Duodenal mucosa (tissue), 2 donors: Measurements from ENCODE around the gene MOCS1.
A peak's percentile ranks its signal among the peaks of the same experiment; 100 is the strongest.

Experiments
- H3K27ac ChIP-seq: one replicate; pipeline ENCODE4 v1.7.0; 2013; ENCODE audit warnings: low read depth, low read length
- H3K27me3 ChIP-seq, 2 donors: one replicate each; pipeline ENCODE4 v1.7.0; 2013; ENCODE audit warnings: low read length in 2 of 2, control low read depth in 1 of 2; ENCODE audit not compliant: insufficient read depth in 2 of 2, control insufficient read depth in 1 of 2
- H3K36me3 ChIP-seq, 2 donors: one replicate each; pipeline ENCODE4 v1.7.0; 2013; ENCODE audit warnings: low read length in 2 of 2, control low read depth in 1 of 2; ENCODE audit not compliant: insufficient read depth in 2 of 2, control insufficient read depth in 1 of 2
- H3K4me1 ChIP-seq, 2 donors: one replicate each; pipeline ENCODE4 v1.7.0; 2013; ENCODE audit warnings: low read length in 2 of 2, control low read depth in 1 of 2; ENCODE audit not compliant: insufficient read depth in 2 of 2, control insufficient read depth in 1 of 2
- H3K4me3 ChIP-seq, 2 donors: one replicate each; pipeline ENCODE4 v1.7.0; 2013; ENCODE audit warnings: low read length in 2 of 2, low read depth in 1 of 2
- H3K9ac ChIP-seq, 2 donors: one replicate each; pipeline ENCODE4 v1.7.0; 2013; ENCODE audit warnings: low read length in 2 of 2, low read depth in 1 of 2
- H3K9me3 ChIP-seq, 2 donors: one replicate each; pipeline ENCODE4 v1.7.0; 2013; ENCODE audit warnings: low read length in 2 of 2, control low read depth in 1 of 2; ENCODE audit not compliant: control insufficient read depth in 1 of 2

MOCS1 gene

GRCh38 chr6:39925931-39926290, 8.4 kb downstream of the MOCS1 start:
- Histone ChIP-seq H3K9ac (no peak overlapping the region), H3K27ac (no peak overlapping the region), H3K9me3 (no peaks in the 10 kb centered on the region), H3K27me3 (no peaks in the 10 kb centered on the region), H3K4me3 (no peak overlapping the region), H3K36me3 (peaks cover 13 to 38% of the 10 kb centered on the region in 2 donors), H3K4me1 (peaks cover 39 to 42% of the 10 kb centered on the region in 2 donors)

- Histone ChIP-seq H3K27ac (no peak overlapping the region), H3K27me3 (no peaks in the 10 kb centered on the region), H3K9ac (no peak overlapping the region), H3K4me3 (no peak overlapping the region), H3K36me3 (peaks cover 13 to 38% of the 10 kb centered on the region in 2 donors), H3K4me1 (peaks cover 34 to 42% of the 10 kb centered on the region in 2 donors), H3K9me3 (no peaks in the 10 kb centered on the region)
These were observed 8.9 kb downstream of the MOCS1 start for GRCh38 chr6:39925191-39925930.

GRCh38 chr6:39924283-39924682, 10.0 kb downstream of the MOCS1 start:
- H3K27ac ChIP-seq: no peak overlapping the region
- peaks cover 13 to 38% of the 10 kb centered on the region in 2 donors for H3K36me3 ChIP-seq
- no peak overlapping the region for H3K9ac ChIP-seq

GRCh38 chr6:39923861-39924260, 10.4 kb downstream of the MOCS1 start:
- H3K9me3 ChIP-seq: no peaks in the 10 kb centered on the region
- H3K4me1 ChIP-seq: peaks cover 31 to 45% of the 10 kb centered on the region in 2 donors
- peak overlapping the region in 1 of 2 donors; percentile 33 for H3K4me3 ChIP-seq
- no peak overlapping the region for H3K9ac ChIP-seq
- H3K36me3 ChIP-seq: peaks cover 13 to 38% of the 10 kb centered on the region in 2 donors
- no peak overlapping the region for H3K27ac ChIP-seq
- H3K27me3 ChIP-seq: no peaks in the 10 kb centered on the region

More at GRCh38 chr6:39924283-39924682, 10.0 kb downstream of the MOCS1 start:
- Histone ChIP-seq H3K4me3 (peak overlapping the region in 1 of 2 donors; percentile 33), H3K9me3 (no peaks in the 10 kb centered on the region), H3K4me1 (peaks cover 27 to 43% of the 10 kb centered on the region in 2 donors), H3K27me3 (no peaks in the 10 kb centered on the region)

GRCh38 chr6:39923394-39923793, 10.9 kb downstream of the MOCS1 start:
- no peak overlapping the region for H3K27ac ChIP-seq
- peak overlapping the region in 1 of 2 donors; percentile 19 for H3K4me3 ChIP-seq
- no peak overlapping the region for H3K9ac ChIP-seq
- peaks cover 13 to 38% of the 10 kb centered on the region in 2 donors for H3K36me3 ChIP-seq
- H3K9me3 ChIP-seq: no peaks in the 10 kb centered on the region
- peaks cover 35 to 48% of the 10 kb centered on the region in 2 donors for H3K4me1 ChIP-seq
- no peaks in the 10 kb centered on the region for H3K27me3 ChIP-seq

GRCh38 chr6:39922821-39923220, 11.4 kb downstream of the MOCS1 start:
- Histone ChIP-seq H3K4me3 (no peak overlapping the region), H3K36me3 (peaks cover 13 to 38% of the 10 kb centered on the region in 2 donors), H3K9me3 (no peaks in the 10 kb centered on the region), H3K4me1 (peaks cover 40 to 53% of the 10 kb centered on the region in 2 donors), H3K9ac (no peak overlapping the region), H3K27me3 (no peaks in the 10 kb centered on the region), H3K27ac (no peak overlapping the region)

- Histone ChIP-seq H3K9ac (no peak overlapping the region), H3K27ac (no peak overlapping the region), H3K27me3 (no peaks in the 10 kb centered on the region), H3K9me3 (no peaks in the 10 kb centered on the region), H3K4me1 (peaks cover 40 to 47% of the 10 kb centered on the region in 2 donors), H3K36me3 (peaks cover 7 to 39% of the 10 kb centered on the region in 2 donors), H3K4me3 (no peak overlapping the region)
These were observed 14.1 kb downstream of the MOCS1 start for GRCh38 chr6:39920157-39920556.

GRCh38 chr6:39918831-39919230, 15.4 kb downstream of the MOCS1 start:
- no peaks in the 10 kb centered on the region for H3K27me3 ChIP-seq
- no peak overlapping the region for H3K27ac ChIP-seq
- peaks cover 30 to 37% of the 10 kb centered on the region in 2 donors for H3K4me1 ChIP-seq
- H3K9ac ChIP-seq: no peak overlapping the region
- H3K4me3 ChIP-seq: no peak overlapping the region
- no peaks in the 10 kb centered on the region for H3K9me3 ChIP-seq
- H3K36me3 ChIP-seq: peaks cover 8 to 39% of the 10 kb centered on the region in 2 donors

GRCh38 chr6:39917981-39918380, 16.3 kb downstream of the MOCS1 start:
- Histone ChIP-seq H3K27ac (no peak overlapping the region), H3K27me3 (no peaks in the 10 kb centered on the region), H3K4me1 (peaks cover 21 to 29% of the 10 kb centered on the region in 2 donors), H3K9me3 (no peaks in the 10 kb centered on the region), H3K36me3 (peaks cover 15 to 41% of the 10 kb centered on the region in 2 donors), H3K4me3 (no peak overlapping the region), H3K9ac (no peak overlapping the region)

- H3K9ac ChIP-seq: no peak overlapping the region
- H3K27me3 ChIP-seq: no peaks in the 10 kb centered on the region
- H3K27ac ChIP-seq: no peak overlapping the region
- H3K4me3 ChIP-seq: no peak overlapping the region
- H3K4me1 ChIP-seq: peaks cover 15 to 25% of the 10 kb centered on the region in 2 donors
- H3K9me3 ChIP-seq: no peaks in the 10 kb centered on the region
- peaks cover 13 to 41% of the 10 kb centered on the region in 2 donors for H3K36me3 ChIP-seq
These were observed 16.9 kb downstream of the MOCS1 start for GRCh38 chr6:39917329-39917728.
